22Rv1 (cell line): ENCODE results near the gene RAD51B.

Experiments
- CTCF ChIP-seq: fragments of 450-650 bp; IDR thresholded peaks from 2 replicates; pipeline ENCODE4 v1.5.1; 2017; ENCODE audit warnings: mild to moderate bottlenecking
- ZFX ChIP-seq: fragments of 450-650 bp; IDR thresholded peaks from 2 replicates; pipeline ENCODE4 v1.6.1; 2017; ENCODE audit warnings: antibody characterized with exemption, borderline replicate concordance

DNA sequence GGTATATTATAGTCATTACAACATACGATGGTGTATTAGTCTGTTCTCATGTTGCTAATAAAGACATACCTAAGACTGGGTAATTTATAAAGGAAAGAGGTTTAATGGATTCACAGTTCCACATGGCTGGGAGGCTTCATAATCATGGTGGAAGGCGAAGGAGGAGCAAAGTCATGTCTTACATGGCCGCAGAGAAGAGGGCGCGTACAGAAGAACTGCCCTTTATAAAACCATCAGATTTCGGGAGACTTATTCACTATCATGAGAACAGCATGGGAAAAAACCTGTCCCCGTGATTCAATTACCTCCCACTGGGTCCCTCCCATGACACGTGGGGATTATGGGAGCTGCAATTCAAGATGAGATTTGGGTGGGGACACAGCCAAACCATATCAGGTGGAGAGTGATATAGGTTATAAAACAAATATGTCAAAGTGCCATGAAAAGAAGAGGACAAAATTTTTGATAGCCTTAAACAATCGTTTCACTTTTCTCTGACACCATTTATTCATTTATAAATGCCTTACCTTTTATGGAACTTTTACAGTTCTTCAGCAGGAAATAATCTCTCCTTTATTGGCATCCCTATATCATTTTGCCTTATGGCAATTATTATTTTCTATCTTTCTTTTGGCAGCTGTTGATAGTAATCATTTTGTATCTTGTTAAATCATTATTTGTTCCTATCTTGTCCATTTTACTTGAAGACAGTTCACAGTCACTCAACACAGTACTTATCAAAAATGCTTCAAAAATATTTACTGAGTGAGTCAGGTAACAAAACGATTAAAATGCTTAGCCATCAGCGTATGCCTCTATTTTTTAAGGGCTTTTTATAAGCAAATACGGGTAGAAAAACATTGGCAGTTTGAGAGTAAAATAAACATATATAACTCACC is 196.0 kb downstream of the RAD51B start:
- TF ChIP-seq CTCF = no peak
- TF ChIP-seq ZFX = no peak
